CMK (cell line): ENCODE data around the gene ZFYVE16.
"Not testable (repeated sequence)": the region's sequence is repeated elsewhere in the genome, so short reads cannot be mapped to it uniquely, and the experiment has no call there.

Experiments
- DNase-seq: peaks from one replicate; pipeline ENCODE4 v3.0.0-alpha.2; 2010; ENCODE audit warnings: low read depth

ZFYVE16 gene

GRCh38 chr5:80487829-80488721 lies 80.2 kb downstream of the ZFYVE16 start, which contains the start of gene FAM151B:
Gene FAM151B, plus strand, starts transcription at chr5:80488100. Its CDS starts 24 bp downstream, at chr5:80488124.
- peak; percentile 50 for DNase-seq

DNA sequence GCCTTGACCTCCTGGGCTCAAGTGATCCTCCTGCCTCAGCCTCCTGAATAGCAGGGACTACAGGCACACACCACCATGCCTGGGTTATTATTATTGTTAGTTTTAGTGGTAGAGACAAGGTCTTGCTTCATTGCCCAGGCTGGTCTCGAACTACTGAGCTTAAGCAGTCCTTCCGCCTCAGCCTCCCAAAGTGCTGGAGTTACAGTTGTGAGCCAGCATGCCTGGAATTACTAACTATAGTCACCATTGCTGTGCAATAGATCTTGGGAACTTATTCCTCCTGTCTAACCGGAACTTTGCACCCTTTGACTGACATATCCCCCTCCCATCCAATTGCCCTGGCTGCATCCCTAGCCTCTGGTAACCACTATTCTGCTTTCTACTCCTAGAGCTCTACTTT lies 83.4 kb downstream of the ZFYVE16 start:
- DNase-seq, result no peak

DNA sequence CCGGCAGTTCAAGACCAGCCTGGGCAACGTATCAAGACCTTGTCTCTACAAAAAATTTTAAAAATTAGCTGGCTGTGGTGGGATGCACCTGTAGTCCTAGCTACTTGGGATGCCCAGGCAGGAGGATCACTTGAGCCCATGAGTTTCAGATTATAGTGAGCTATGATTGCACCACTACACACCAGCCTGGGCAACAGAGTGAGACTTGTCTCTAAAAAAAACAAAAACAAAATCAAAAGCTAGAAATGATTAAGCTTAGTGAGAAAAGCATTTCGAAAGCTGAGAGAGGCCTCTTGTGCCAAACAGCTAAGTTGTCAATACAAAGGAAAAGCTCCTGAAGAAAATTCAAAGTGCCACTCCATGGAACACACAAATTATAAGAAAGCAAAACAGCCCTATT lies 84.9 kb downstream of the ZFYVE16 start:
- no peak for DNase-seq

DNA sequence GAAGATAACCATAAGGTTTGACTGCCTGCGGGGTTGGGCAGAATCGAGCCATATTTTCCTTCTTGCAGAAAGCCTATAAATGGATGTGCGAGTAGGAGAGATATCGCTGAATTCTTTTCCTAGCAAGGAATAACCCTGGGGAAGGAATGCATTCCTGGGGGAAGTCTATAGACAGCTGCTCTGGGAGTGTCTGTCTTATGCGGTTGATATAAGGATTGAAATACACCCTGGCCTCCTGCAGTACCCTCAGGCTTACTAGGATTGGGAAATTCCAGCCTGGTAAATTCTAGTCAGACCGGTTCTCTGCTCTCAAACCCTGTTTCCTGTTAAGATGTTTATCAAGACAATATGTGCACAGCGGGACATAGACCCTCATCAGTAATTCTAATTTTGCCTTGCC lies 85.6 kb downstream of the ZFYVE16 start:
- not testable (repeated sequence) for DNase-seq

GRCh38 chr5:80495891-80496290 lies 88.0 kb downstream of the ZFYVE16 start:
- DNase-seq, result no peak

- DNase-seq, result no peak
These were observed 94.9 kb downstream of the ZFYVE16 start for GRCh38 chr5:80502800-80503199.

GRCh38 chr5:80503641-80504040 lies 95.8 kb downstream of the ZFYVE16 start:
- DNase-seq, result no peak

DNA sequence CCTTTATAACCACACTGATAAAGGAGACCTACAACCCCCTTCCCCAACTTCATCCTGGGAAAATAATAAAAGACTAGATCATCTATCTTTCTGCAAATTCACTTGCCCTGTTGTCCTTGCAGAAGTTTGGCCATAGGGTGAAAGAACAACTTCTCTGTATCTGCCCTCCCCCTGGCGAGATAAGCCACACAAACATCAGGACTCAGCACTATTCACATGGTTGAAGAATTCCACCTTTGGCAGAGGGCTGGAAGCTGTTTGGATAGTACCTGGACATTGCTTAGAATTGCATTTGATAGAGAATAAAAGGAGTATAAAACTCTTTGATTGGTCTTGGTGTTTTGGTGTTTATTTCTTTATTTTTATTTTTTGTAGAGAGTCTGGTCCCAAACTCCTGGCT lies 97.0 kb downstream of the ZFYVE16 start:
- no peak for DNase-seq

DNA sequence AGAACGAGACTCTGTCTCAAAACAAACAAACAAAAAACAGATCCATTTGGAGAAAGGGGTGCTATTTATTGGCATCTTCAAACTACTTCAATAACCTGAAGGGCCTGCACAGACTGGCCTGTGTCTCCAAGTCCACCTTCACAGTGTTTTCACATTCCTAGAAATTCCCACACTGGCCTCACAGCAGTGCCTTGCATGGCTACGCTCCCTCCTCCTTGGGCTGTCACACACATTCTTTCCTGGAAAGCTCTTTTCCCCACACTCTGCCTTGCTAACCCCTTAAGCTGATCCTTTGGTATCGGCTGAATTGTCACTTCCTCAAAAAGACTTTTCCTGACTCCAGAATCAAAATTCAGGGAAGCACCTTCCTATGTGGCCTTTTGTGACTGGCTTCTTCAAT lies 99.8 kb downstream of the ZFYVE16 start:
- no peak for DNase-seq

DNA sequence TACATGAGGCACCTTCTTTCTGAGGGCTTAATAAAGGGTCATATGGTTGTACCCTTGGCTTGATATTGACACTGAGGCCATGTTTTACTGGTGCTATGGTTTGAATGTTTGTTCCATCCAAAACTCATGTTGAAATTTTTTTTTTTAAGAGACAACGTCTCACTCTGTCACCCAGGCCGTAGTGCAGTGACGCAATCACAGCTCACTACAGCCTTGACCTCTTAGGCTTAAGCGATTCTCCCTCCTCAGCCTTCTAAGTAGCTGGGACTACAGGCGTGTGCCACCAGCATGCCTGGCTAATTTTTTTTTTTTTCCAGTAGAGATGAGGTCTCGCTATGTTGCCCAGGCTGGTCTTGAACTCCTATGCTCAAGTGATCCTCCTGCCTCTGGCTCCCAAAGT lies 101.0 kb downstream of the ZFYVE16 start:
- DNase-seq, result no peak

GRCh38 chr5:80509362-80509761 lies 101.5 kb downstream of the ZFYVE16 start:
- DNase-seq, result no peak

DNA sequence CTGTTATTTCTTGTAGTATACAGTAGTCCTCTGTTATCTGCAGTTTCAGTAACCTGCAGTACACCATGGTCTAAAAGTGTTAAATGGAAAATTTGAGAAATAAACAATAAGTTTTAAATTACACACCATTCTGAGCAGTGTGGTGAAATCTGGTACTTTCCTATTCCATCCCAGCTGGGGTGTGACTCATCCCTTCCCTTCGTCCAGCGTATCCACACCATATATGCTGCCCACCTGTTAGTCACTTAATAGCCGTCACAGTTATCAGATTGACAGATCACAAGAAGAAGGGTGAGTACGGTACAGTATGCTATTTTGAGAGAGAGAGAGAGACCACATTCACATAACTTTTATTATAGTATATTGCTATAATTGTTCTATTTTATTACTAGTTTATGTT lies 109.0 kb downstream of the ZFYVE16 start:
- DNase-seq, result no peak
